PC-9 (cell line): ENCODE data around the gene DSCAM.

ENCODE experiments used
- CTCF ChIP-seq: fragments of 200-600 bp; sonication (generic); conservative IDR thresholded peaks from 2 replicates; pipeline ENCODE4 v1.6.1; 2017; ENCODE audit warnings: mixed run types, antibody characterized with exemption, mild to moderate bottlenecking, moderate library complexity
- EZH2 ChIP-seq: fragments of 200-600 bp; sonication (generic); IDR thresholded peaks from 2 replicates; pipeline ENCODE4 v1.8.0; 2017; ENCODE audit warnings: antibody characterized with exemption, low read depth

DNA sequence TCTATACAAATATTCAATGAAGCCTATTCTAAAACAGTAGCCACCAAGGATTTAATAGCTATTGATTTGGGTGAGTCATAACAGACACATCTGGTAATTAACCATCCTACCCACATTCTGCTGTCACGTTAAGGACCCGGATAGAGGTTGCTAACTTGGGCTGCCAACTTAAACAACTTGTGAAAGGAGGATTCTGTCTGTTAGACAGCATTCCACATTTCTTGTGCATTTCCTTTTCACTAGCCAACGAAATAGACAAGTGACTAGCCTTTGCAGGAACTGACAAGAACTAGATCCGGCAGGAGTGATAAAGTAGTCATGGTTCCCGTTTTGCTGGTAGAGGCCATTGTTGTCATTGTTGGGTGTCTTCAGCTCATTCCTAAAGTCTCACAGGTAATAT is 9.5 kb downstream of the DSCAM start:
- TF ChIP-seq CTCF = no peak
- no peak for TF ChIP-seq EZH2
